Liver (tissue), 3 donors: Measurements from ENCODE around the gene RAB27A.

Experiments used
- RXRA ChIP-seq, 2 donors: IDR thresholded peaks; 2 replicates each; pipeline ENCODE4 v1.6.1; 2017 to 2018; ENCODE audit warnings: antibody characterized with exemption in 2 of 2, mild to moderate bottlenecking in 1 of 2
- SP1 ChIP-seq: IDR thresholded peaks from 2 replicates; pipeline ENCODE4 v1.6.1; 2018; ENCODE audit warnings: antibody characterized with exemption, mild to moderate bottlenecking
- TF ChIP-seq, protein P1 (sequence below): IDR thresholded peaks from 2 replicates; pipeline ENCODE4 v1.6.1; 2016; ENCODE audit warnings: antibody characterized with exemption
- TF ChIP-seq, protein P2 (sequence below): fragments of 150-350 bp; IDR thresholded peaks from 2 replicates; pipeline ENCODE4 v1.5.1; 2017; ENCODE audit warnings: improper control_type of control experiment, low read depth, low read length; ENCODE audit not compliant: missing input control
- donor health status: healthy.
- donor health status: healthy.

DNA sequence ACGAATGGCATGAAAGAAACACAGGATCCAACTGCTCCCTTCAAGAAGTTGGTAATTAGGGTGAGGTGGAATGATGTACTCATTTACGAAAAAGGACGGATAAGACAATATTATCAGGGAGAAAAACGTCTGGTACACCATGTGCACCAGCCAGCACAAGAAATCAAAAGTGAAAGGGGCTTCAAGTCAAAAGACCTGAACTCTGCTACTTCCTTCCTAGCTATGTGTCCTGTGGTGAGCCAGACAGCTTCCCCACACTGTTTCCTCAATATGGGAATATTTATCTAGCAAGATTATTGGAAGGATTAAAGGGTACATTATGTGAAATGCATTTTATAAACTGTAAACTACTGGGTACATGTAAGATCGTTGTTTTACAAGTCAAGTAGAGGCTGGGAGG, 33.9 kb downstream of the RAB27A start:
- TF ChIP-seq, protein P1, sequence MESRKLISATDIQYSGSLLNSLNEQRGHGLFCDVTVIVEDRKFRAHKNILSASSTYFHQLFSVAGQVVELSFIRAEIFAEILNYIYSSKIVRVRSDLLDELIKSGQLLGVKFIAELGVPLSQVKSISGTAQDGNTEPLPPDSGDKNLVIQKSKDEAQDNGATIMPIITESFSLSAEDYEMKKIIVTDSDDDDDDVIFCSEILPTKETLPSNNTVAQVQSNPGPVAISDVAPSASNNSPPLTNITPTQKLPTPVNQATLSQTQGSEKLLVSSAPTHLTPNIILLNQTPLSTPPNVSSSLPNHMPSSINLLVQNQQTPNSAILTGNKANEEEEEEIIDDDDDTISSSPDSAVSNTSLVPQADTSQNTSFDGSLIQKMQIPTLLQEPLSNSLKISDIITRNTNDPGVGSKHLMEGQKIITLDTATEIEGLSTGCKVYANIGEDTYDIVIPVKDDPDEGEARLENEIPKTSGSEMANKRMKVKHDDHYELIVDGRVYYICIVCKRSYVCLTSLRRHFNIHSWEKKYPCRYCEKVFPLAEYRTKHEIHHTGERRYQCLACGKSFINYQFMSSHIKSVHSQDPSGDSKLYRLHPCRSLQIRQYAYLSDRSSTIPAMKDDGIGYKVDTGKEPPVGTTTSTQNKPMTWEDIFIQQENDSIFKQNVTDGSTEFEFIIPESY: no peak
- TF ChIP-seq, protein P2, sequence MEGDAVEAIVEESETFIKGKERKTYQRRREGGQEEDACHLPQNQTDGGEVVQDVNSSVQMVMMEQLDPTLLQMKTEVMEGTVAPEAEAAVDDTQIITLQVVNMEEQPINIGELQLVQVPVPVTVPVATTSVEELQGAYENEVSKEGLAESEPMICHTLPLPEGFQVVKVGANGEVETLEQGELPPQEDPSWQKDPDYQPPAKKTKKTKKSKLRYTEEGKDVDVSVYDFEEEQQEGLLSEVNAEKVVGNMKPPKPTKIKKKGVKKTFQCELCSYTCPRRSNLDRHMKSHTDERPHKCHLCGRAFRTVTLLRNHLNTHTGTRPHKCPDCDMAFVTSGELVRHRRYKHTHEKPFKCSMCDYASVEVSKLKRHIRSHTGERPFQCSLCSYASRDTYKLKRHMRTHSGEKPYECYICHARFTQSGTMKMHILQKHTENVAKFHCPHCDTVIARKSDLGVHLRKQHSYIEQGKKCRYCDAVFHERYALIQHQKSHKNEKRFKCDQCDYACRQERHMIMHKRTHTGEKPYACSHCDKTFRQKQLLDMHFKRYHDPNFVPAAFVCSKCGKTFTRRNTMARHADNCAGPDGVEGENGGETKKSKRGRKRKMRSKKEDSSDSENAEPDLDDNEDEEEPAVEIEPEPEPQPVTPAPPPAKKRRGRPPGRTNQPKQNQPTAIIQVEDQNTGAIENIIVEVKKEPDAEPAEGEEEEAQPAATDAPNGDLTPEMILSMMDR: no peak
- TF ChIP-seq RXRA (IDR thresholded peaks at IDR 0.05) (no peak), SP1 (no peak)
